HG03064 (cell line): Measurements from ENCODE around the gene PPFIBP1.
"Not testable (repeated sequence)": the region's sequence is repeated elsewhere in the genome, so short reads cannot be mapped to it uniquely, and the experiment has no call there.

Experiments
- ATAC-seq: cut with Tn5 transposase; IDR thresholded peaks from one replicate; pipeline ENCODE4 v1.9.1; 2021; ENCODE audit warnings: low read depth; ENCODE audit not compliant: unreplicated experiment

Gene PPFIBP1

GRCh38 chr12:27537855-27538675 is 14.1 kb downstream of the PPFIBP1 start:
- ATAC-seq, result no peak

- no peak for ATAC-seq
These were observed 15.2 kb downstream of the PPFIBP1 start for GRCh38 chr12:27539191-27539631.

- ATAC-seq, result no peak
These were observed 17.2 kb downstream of the PPFIBP1 start for GRCh38 chr12:27541031-27541719.

GRCh38 chr12:27542628-27543027 is 18.6 kb downstream of the PPFIBP1 start:
- ATAC-seq, result no peak

GRCh38 chr12:27544858-27545257 is 20.9 kb downstream of the PPFIBP1 start:
- not testable (repeated sequence) for ATAC-seq

- ATAC-seq, result no peak
These were observed 21.7 kb downstream of the PPFIBP1 start for GRCh38 chr12:27545665-27546064.

GRCh38 chr12:27547592-27547991 is 23.6 kb downstream of the PPFIBP1 start:
- no peak for ATAC-seq

GRCh38 chr12:27548301-27549199 is 24.5 kb downstream of the PPFIBP1 start:
- no peak for ATAC-seq

- no peak for ATAC-seq
These were observed 25.3 kb downstream of the PPFIBP1 start for GRCh38 chr12:27549236-27549800.

GRCh38 chr12:27549801-27550652 is 26.0 kb downstream of the PPFIBP1 start:
- ATAC-seq, result no peak

GRCh38 chr12:27550653-27550975 is 26.6 kb downstream of the PPFIBP1 start:
- ATAC-seq, result no peak

GRCh38 chr12:27551172-27551840 is 27.3 kb downstream of the PPFIBP1 start:
- no peak for ATAC-seq

- no peak for ATAC-seq
These were observed 28.2 kb downstream of the PPFIBP1 start for GRCh38 chr12:27552235-27552634.

GRCh38 chr12:27552886-27553560 is 29.0 kb downstream of the PPFIBP1 start:
- no peak for ATAC-seq

GRCh38 chr12:27553941-27554340 is 29.9 kb downstream of the PPFIBP1 start:
- no peak for ATAC-seq

- no peak for ATAC-seq
These were observed 30.6 kb downstream of the PPFIBP1 start for GRCh38 chr12:27554421-27555186.

- no peak for ATAC-seq
These were observed 31.4 kb downstream of the PPFIBP1 start for GRCh38 chr12:27555361-27555760.
